Type B pancreatic cell (in vitro differentiated cells): ENCODE results near the gene MYO10. TPM values are rescaled to one million over a fixed set of nuclear protein-coding genes. Genes with fewer than 3 reads are reported as not detected.

Experiments used
- DNase-seq: peaks from one replicate; pipeline ENCODE4 v3.0.0; 2021; ENCODE audit warnings: mixed read lengths; ENCODE audit not compliant: unreplicated experiment; ENCODE audit errors: extremely low spot score
- H3K27ac Mint-ChIP-seq: 2 replicates; pipeline ENCODE4 v1.8.0; 2021; ENCODE audit warnings: mild to moderate bottlenecking, mixed read lengths
- H3K27me3 Mint-ChIP-seq: 2 replicates; pipeline ENCODE4 v1.8.0; 2021; ENCODE audit warnings: mixed read lengths
- H3K36me3 Mint-ChIP-seq: 2 replicates; pipeline ENCODE4 v1.8.0; 2021; ENCODE audit warnings: mixed read lengths
- H3K4me1 Mint-ChIP-seq: one replicate; pipeline ENCODE4 v1.8.0; 2021; ENCODE audit warnings: mixed read lengths; ENCODE audit not compliant: unreplicated experiment
- H3K4me3 Mint-ChIP-seq: 2 replicates; pipeline ENCODE4 v1.8.0; 2021; ENCODE audit warnings: mild to moderate bottlenecking, mixed read lengths
- H3K9me3 Mint-ChIP-seq: 2 replicates; pipeline ENCODE4 v1.8.0; 2021; ENCODE audit warnings: mixed read lengths
- total RNA-seq: library from RNA; stranded (reverse); gene quantifications from 2 replicates; pipeline ENCODE4 v1.2.1, GENCODE V29; 2021; ENCODE audit warnings: low replicate concordance
- TF ChIP-seq, protein P1 (sequence below): fragments of 200-600 bp; sonication (generic); conservative IDR thresholded peaks from 2 replicates; pipeline ENCODE4 v1.5.0; 2021; ENCODE audit warnings: antibody characterized with exemption, mild to moderate bottlenecking

The MYO10 gene
- total RNA-seq, 1 donor from 2014 or later, result 52.5 TPM

DNA sequence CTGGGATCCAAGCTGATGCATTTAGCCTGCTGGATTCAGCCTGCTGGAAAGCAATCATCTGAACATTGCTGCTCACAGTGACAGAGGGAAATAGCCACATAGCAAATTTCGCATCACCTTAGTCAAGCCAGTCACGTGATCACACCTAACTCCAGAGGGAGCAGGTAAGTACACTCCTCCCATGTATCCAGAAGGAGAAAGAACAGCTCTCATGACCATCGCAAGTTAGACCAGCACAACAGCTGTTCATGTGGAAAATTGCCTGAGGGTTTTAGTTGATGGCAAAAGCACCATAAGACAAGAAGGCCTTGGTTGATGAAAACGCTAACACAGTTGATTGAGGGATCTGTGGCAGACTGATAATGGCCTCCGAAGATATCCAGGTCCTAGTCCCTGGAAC lies 34.2 kb upstream of the MYO10 start:
- H3K4me3 Mint-ChIP-seq, result no peak overlapping the region
- peaks cover 3% of the 10 kb centered on the region for H3K27me3 Mint-ChIP-seq
- H3K36me3 Mint-ChIP-seq, result no peaks in the 10 kb centered on the region

DNA sequence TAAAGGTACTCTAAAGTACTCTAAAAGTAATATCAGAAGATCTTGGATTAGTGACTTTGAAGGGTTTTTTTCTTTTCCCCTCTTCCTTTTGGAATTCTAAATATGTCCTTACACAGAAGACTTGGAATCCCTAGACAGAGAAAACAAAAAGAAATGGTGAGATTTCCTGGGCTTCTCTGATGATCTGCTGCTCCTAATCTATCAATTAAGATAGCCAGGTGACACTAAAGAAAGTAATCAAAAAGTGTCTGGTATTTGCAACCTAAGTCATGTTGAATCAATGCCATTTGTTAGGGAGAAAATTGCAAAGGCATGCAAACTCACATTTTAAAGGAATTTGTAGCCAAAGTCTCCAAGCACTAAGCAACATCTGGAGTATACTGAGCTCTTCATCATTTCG lies 29.5 kb upstream of the MYO10 start:
- no peak overlapping the region for H3K4me3 Mint-ChIP-seq
- TF ChIP-seq, protein P1, sequence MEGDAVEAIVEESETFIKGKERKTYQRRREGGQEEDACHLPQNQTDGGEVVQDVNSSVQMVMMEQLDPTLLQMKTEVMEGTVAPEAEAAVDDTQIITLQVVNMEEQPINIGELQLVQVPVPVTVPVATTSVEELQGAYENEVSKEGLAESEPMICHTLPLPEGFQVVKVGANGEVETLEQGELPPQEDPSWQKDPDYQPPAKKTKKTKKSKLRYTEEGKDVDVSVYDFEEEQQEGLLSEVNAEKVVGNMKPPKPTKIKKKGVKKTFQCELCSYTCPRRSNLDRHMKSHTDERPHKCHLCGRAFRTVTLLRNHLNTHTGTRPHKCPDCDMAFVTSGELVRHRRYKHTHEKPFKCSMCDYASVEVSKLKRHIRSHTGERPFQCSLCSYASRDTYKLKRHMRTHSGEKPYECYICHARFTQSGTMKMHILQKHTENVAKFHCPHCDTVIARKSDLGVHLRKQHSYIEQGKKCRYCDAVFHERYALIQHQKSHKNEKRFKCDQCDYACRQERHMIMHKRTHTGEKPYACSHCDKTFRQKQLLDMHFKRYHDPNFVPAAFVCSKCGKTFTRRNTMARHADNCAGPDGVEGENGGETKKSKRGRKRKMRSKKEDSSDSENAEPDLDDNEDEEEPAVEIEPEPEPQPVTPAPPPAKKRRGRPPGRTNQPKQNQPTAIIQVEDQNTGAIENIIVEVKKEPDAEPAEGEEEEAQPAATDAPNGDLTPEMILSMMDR, result no peak
- no peaks in the 10 kb centered on the region for H3K27me3 Mint-ChIP-seq
- H3K27ac Mint-ChIP-seq, result no peak overlapping the region
- peaks cover 11% of the 10 kb centered on the region for H3K4me1 Mint-ChIP-seq
- DNase-seq, result no peak
- H3K36me3 Mint-ChIP-seq, result no peaks in the 10 kb centered on the region
- no peaks in the 10 kb centered on the region for H3K9me3 Mint-ChIP-seq

More for the DNA sequence above, 34.2 kb upstream of the MYO10 start:
- DNase-seq, result no peak
- Mint-ChIP-seq H3K27ac (no peak overlapping the region), H3K4me1 (peaks cover 11% of the 10 kb centered on the region), H3K9me3 (no peaks in the 10 kb centered on the region)
- TF ChIP-seq, protein P1, result no peak

DNA sequence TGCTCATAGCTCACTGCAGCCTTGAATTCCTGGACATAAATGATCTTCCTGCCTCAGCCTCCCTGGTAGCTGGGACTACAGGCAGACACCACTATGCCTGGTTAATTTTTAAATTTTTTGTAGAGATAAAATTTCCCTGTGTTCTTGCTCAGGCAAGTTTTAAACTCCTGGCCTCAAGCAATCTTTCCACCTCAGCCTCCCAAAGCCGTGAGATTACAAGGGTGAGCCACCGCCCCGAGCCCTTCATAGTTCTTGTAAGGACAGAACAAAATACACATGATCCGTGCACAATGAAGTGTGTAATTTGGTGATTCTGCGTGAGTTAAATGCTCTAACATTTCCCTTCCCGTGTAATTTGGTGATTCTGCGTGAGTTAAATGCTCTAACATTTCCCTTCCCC lies 27.7 kb upstream of the MYO10 start:
- Mint-ChIP-seq H3K9me3 (no peaks in the 10 kb centered on the region), H3K27me3 (no peaks in the 10 kb centered on the region), H3K4me3 (no peak overlapping the region), H3K4me1 (peaks cover 11% of the 10 kb centered on the region), H3K27ac (no peak overlapping the region), H3K36me3 (no peaks in the 10 kb centered on the region)
- no peak for DNase-seq
- TF ChIP-seq, protein P1, result no peak

DNA sequence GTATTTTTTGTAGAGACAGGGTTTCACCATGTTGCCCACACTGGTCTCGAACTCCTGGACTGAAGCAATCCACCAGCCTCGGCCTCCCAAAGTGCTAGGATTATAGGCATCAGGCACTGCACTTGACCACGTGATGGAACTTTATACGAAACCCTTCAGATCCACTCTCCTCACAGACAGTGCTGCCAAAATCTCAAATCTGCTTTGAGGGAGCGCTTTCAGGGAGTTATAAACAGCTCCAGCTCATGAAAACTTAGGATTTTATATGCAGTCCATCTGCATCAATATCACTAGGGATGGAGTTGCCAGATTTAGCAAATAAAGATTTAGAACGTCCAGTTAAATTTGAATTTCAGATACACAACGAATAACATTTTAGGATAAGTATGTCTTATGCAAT lies 25.0 kb upstream of the MYO10 start:
- H3K27me3 Mint-ChIP-seq, result no peaks in the 10 kb centered on the region
- no peaks in the 10 kb centered on the region for H3K9me3 Mint-ChIP-seq
- no peaks in the 10 kb centered on the region for H3K36me3 Mint-ChIP-seq
- H3K27ac Mint-ChIP-seq, result no peak overlapping the region
- no peak for DNase-seq
- TF ChIP-seq, protein P1, result no peak
- H3K4me1 Mint-ChIP-seq, result peaks cover 11% of the 10 kb centered on the region
- no peak overlapping the region for H3K4me3 Mint-ChIP-seq

DNA sequence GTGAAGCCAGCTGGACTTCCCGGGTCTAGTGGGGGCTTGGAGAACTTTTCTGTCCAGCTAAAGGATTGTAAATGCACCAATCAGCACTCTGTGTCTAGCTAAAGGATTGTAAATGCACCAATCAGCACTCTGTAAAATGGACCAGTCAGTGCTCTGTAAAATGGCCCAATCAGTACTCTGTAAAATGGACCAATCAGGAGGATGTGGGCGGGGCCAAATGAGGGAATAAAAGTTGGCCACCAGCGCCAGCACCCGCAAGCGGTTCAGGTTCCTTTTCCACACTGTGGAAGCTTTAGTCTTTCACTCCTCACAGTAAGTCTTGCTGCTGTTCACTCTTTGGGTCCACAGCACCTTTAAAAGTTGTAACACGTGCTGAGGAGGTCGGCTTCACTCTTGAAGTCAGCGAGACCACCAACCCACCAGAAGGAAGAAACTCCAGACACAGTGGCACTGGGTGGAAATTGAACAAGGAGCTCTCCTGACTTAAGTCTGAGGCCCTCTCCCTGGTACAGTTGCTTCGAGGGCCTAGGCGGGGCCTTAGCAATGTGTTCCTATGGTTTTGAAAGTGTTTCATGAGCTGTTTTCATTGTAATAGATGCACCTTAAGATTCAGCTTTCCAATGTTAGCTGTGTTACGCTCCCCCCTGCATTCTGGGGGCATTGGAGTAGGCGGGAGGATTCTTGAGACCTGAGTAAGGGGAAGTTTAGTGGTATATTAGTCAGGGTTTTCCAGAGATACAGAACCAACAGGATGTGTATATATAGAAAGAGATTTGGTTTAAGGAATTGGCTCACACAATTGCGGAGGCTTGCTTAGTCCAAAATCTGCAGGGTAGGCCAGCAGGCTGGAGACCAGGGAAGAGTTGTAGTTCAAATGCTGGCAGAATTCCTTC lies 21.5 kb upstream of the MYO10 start:
- no peak for DNase-seq
- TF ChIP-seq, protein P1, result no peak
- H3K36me3 Mint-ChIP-seq, result no peaks in the 10 kb centered on the region
- no peak overlapping the region for H3K27ac Mint-ChIP-seq
- no peak overlapping the region for H3K4me3 Mint-ChIP-seq
- no peaks in the 10 kb centered on the region for H3K9me3 Mint-ChIP-seq
- H3K27me3 Mint-ChIP-seq, result no peaks in the 10 kb centered on the region
- H3K4me1 Mint-ChIP-seq, result no peaks in the 10 kb centered on the region
